NCI-H1048 (cell line): ENCODE measurements around the gene B9D1.
"Not testable (repeated sequence)": the region's sequence is repeated elsewhere in the genome, so short reads cannot be mapped to it uniquely, and the experiment has no call there.

ENCODE experiments used
- DNase-seq: peaks from one replicate; lab custom pipeline; 2025; lab: John Stamatoyannopoulos, UW

The B9D1 gene

DNA sequence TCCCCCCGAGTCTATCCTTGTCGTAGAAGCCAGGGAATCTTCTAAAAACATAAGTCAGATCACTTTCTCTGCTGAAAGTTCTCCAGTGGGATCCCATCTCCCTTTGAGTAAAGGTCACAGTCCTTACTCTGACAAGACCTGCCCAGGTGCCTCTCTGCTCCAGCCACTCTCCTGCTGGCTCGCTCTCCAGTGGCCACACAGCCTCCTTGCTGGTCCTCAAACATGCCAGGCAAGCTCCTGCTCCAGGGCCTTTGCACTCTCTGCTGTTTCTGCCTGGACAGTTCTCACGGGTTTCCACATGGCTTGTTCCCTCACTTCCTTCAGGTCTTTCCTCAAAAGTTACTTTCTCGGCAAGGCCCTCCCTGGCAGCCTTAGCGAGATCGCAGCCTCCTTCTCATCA, 3.4 kb downstream of the B9D1 start:
- DNase-seq, result no peak

GRCh38 chr17:19357761-19358160, 4.8 kb downstream of the B9D1 start:
- DNase-seq, result no peak

DNA sequence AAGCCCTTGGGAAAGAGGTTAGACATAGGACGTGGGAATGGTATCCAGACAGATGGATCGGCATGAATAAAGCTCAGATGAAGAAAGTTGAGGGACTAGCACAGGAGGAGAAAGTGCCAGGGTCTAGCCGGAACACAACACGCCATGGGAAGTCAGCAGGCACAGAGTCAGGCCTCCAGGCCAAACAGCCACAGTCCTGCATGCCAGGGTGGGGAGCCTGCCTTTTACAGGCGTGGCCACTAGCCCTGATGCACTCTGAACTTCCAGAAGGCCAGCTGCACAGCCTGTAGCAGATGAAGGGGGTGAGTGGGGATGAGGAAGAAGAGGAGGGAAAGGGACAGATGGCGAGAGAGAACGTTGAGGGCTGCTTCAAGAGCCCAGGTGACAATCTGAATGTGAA, 5.2 kb downstream of the B9D1 start:
- no peak for DNase-seq

GRCh38 chr17:19354748-19355147, 7.8 kb downstream of the B9D1 start:
- DNase-seq, result no peak

DNA sequence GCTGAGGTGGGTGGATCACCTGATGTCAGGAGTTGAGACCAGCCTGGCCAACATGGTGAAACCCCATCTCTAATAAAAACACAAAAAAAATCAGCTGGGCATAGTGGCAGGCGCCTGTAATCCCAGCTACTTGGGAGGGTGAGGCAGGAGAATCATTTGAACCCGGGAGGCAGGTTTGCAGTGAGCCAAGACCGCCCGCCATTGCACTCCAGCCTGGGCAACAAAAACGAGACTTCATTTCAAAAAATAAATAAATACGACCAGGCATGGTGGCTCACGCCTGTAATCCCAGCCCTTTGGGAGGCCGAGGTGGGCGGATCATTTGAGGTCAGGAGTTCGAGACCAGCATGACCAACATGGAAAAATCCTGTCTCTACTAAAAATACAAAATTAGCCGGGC, 9.1 kb downstream of the B9D1 start:
- not testable (repeated sequence) for DNase-seq

- no peak for DNase-seq
These were observed 13.7 kb downstream of the B9D1 start for GRCh38 chr17:19348806-19349205.

DNA sequence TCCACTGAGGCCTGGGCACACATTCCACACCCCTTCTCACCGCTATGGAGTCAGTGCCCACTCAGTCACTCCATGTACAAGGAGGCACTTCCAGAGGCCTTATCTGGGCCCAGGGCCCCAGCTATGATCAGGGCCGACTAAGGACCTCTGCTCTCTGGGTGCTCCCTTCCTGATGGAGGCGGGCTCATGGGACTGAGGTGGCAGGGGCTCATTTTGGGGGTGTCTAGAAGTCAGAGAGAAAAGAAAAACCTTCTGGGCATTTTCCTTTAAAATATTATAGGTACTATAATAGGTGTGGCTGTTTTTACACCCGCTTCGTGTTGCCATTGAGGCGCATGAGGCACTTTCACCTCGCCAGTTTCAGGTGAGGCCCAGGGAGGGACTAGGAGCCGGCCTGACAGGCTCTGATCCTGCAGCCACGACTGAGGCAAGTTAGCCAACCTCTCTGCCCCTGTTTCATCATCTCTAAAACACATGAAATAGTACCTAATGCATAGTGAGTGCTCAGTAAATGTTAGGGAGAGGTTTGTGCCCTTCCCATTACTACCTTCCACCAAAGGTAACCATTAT, 14.4 kb downstream of the B9D1 start:
- no peak for DNase-seq

DNA sequence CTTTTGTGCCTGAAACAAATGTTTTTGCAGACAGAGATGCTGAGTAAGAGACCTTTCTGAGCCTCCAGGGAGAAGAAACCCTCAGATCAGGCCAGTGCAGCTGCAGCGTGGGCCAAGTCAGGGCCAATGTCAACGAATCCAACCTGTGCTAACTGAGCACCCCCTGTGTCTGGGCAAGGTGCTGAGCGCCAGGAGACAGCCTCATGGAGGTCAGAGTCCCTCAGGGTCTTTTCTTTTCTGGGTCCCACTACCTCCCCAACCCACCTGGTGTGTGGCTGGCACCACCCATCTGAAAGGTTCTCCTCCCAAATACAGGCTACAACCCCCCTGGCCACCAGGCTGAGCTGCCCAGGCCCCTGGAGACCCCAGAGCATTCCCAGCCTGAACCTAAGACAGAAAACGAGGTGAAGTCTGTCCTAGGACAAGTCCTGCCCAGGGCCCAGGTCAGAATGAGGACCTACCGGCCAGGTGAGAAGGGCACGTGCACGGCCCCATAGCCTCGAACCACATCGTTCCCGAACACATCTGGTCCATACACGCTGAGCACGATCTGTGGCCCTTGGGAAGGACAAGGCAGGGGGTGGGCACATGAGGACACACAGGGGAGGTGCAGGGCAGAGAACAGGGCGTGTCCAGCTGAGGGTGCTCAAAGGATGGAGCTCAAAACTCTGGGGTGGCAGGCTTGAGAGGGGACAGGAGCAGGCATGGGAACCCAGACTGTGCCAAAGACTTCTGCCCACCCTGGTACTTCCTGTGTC, 15.0 kb downstream of the B9D1 start:
- no peak for DNase-seq

GRCh38 chr17:19346351-19347255, 15.9 kb downstream of the B9D1 start:
- DNase-seq, result no peak

GRCh38 chr17:19345486-19346350, 16.8 kb downstream of the B9D1 start:
- no peak for DNase-seq

GRCh38 chr17:19345067-19345460, 17.5 kb downstream of the B9D1 start:
- DNase-seq, result no peak

DNA sequence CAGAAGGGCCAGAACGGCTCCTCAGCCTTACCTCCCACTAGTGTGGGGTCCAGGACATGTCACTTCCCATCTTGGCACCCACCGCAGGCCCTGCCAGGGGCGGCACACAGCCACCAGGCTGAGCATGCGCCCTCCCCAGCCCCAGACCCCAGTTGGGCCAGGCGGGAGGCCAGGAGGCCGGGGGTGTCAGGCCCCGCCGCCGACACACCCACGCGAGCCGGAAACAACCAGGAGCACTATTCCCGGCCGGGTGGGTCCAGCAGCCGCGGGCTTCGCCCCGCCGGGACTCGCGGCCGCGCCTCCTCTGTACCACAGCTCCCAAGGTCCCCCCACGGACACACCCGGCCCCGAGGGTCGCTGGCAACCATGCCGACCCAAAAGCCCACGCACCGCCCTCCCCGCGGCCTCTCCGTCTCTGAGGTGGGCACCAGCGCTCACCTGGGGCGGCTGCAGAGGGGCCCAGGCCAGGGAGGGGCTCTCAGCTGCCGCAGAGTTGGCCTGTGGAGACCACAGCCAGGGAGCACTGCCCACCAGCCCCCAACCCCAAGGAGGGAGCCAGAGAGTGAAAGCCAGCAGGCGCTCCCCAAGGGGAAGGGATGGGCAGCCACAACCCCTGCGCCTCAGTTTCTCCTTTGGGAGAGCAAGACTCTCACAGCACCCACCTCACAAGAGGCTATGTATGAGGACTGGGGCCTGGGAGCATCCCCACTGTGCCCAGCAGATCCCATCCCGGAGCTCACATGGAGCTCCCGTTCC, 18.0 kb downstream of the B9D1 start:
- DNase-seq, result no peak

- DNase-seq, result no peak
These were observed 18.8 kb downstream of the B9D1 start for GRCh38 chr17:19343671-19344151.

DNA sequence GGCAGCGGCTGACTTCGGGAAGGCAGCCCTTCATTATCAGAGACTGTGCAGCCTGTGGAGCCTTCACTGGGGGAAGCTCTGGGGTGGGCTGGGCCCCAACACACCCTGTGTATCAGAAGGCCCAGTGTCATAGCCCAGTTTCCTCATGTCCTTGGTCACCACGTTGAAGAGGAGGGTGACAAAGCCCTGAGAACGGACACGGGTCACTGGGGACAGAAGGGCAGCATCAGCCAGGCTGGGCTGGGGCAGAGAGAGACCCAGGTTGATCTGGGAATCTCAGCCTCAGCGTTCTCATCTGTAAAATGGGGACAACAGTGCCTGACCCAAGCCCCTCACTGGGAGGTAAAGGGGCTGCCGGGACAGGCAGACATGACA, 19.3 kb downstream of the B9D1 start:
- no peak for DNase-seq

- DNase-seq, result no peak
These were observed 19.8 kb downstream of the B9D1 start for GRCh38 chr17:19342611-19343255.

- no peak for DNase-seq
These were observed 20.6 kb downstream of the B9D1 start for GRCh38 chr17:19341641-19342610.

- DNase-seq, result no peak
These were observed 21.3 kb downstream of the B9D1 start for GRCh38 chr17:19341211-19341631.

- DNase-seq, result no peak
These were observed 23.1 kb downstream of the B9D1 start for GRCh38 chr17:19339341-19339815.
